Measurements from ENCODE around the gene TMEM134. TPM values are rescaled to one million over a fixed set of nuclear protein-coding genes. Genes with fewer than 3 reads are reported as not detected.

The TMEM134 gene
- total and polyA plus RNA-seq, 8 donors: 45.1 to 93.4 (median 61.5) TPM

DNA sequence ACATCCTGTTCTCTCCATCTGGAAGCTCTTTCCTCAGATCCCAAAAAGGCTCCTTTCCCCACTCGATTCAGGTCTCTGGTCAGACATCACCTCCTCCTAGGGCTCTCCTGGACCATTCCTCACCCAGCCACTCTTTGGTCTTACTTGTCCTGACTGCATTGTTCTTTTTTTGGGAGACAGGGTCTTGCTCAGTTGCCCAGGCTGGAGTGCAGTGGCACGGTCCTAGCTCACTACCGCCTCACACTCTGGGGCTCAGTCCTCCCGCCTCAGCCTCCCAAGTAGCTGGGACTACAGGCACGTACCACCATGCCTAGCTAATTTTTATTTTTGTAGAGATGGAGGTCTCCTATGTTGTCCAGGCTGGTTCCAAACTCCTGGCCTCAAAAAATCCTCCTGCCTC, 23.5 kb downstream of the TMEM134 start:
- Histone ChIP-seq H3K9me3 (no peaks in the 10 kb centered on the region), H3K27me3 (no peaks in the 10 kb centered on the region), H3K4me1 (peaks cover 0 to 10% (median 5%) of the 10 kb centered on the region in 3 donors), H3K4me3 (no peak overlapping the region), H3K36me3 (no peaks in the 10 kb centered on the region), H3K27ac (no peak overlapping the region)
- DNase-seq (no peak), FAIRE-seq (no peak), ATAC-seq (no peak)
- 83 to 85% methylated on average over 5 of the region's 5 CpGs for WGBS, 2 donors
- TF ChIP-seq CTCF (IDR thresholded peaks at IDR 0.05): no peak
- intact Hi-C loops (cut with DNase I): no loop called here

DNA sequence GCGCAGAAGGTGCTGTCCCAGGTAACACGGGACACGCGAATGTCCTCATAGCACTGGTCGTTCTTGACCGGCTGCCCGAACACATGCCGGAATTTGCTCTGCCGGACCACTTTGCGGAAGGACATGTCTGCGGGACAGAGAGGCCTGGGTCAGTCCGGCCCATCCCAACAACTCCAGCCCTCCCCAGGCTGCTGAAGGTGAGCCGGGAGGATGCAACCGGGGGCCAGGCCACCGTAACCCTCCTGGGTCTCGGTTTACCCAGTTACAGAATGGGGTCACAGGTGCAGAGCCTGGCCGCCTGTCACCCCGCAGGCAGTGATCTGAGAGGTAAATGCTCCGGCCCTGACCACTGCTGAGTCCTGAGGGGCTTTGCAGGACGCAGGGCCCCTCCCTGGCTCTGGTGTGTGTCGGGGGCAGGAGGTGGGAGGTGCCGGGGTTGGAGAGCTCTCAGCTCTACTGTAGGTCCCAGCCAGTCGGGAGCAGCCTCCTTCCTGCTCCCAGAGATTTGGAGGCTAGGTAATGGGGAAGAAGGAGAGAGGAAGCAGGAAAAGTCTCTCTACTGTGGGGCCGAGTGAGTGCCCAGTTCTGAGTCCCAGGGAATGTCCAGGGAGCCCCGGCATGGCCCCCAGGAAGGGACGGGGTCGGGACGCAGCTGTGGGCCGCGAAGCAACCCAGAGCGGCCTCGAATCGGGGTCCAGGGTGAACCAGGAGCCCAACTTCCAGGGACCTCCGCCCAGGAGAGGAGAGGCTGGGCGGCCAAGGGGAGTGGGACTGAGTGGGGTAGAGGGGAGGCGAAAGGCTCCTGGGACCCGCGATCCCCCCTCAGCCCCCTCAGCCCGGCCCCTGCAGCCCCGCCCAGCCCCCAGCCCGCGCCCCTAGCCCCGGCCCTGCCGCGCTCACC, 26.3 kb downstream of the TMEM134 start:
- Histone ChIP-seq H3K27me3 (no peaks in the 10 kb centered on the region), H3K9me3 (no peaks in the 10 kb centered on the region), H3K4me1 (peaks cover 0 to 10% (median 5%) of the 10 kb centered on the region in 3 donors), H3K36me3 (no peaks in the 10 kb centered on the region), H3K4me3 (peak overlapping the region; percentile 74 to 94 (median 86)), H3K27ac (peak overlapping the region; percentile 78 to 93 (median 84))
- intact Hi-C loops (cut with DNase I): no loop called here
- DNase-seq: peak in 3 of 6 donors; percentile 44 to 74 (median 56)
- ATAC-seq: peak in 2 of 4 donors; percentile 1 to 8
- TF ChIP-seq CTCF (IDR thresholded peaks at IDR 0.05): no peak
- FAIRE-seq: no peak
- 25 to 36% methylated on average over 32 to 45 of the region's 45 CpGs for WGBS, 2 donors

DNA sequence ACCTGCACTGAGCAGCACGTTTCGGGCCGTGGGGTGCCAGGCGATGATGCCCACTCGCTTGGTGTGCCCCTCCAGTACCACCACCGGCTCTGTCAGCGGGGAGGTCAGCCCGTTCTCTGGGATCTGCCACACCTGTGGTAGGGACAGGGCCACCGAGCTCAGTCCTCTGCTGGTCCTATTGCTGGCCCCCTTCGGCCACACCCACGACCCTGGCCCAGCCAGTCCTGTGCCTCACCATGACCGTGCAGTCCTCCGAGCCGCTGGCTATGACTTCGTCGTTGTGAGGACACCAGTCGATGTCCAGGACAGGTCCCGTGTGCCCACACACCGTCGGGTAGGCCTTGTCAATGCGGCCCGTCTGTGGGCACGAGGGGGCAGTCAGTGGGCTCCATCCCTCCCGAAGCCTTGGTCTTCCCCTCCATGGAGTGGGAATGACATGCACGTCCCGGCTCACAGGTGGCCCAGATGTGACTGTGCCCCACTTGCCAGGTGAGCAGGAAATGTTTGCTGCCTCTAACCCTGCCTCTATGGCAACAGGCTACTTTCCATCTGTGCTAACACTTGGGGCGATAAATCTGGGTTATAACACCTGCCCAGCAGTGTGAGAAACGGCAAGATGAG, 27.2 kb downstream of the TMEM134 start:
- no peaks in the 10 kb centered on the region for H3K9me3 ChIP-seq
- no peaks in the 10 kb centered on the region for H3K27me3 ChIP-seq
- ATAC-seq: no peak
- peak overlapping the region in 1 of 4 donors; percentile 91 for H3K4me3 ChIP-seq
- no peak overlapping the region for H3K27ac ChIP-seq
- no peak for FAIRE-seq
- H3K4me1 ChIP-seq: peaks cover 0 to 10% (median 5%) of the 10 kb centered on the region in 3 donors
- DNase-seq: peak in 3 of 6 donors; percentile 42 to 79 (median 56)
- TF ChIP-seq CTCF (IDR thresholded peaks at IDR 0.05): no peak
- intact Hi-C loops (cut with DNase I): no loop called here
- 79 to 80% methylated on average over 28 of the region's 28 CpGs for WGBS, 2 donors
- H3K36me3 ChIP-seq: no peaks in the 10 kb centered on the region

DNA sequence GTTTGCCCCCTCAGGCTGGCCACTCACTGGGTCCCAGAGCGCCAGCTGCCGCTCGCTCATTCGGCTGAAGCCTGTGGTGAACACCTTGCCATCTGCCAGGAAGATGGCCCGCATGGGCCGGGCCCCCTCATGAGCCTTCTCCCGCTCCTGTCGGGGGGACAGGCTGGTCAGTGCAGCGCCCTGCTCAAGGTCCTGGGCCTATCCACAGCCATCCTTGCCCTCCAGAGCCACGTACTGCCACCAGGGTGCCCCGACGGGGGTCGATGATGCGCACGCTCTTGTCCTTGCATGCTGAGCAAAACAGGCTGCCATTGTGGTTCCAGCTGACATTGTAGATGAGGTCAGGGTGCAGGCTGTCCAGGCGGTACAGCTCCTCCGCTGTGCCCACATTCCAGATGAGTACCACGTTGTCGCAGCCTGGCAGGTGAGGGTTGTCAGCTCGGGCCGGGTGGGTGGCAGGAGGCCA, 27.9 kb downstream of the TMEM134 start:
- H3K9me3 ChIP-seq: no peaks in the 10 kb centered on the region
- H3K27me3 ChIP-seq: no peaks in the 10 kb centered on the region
- intact Hi-C loops (cut with DNase I): no loop called here
- peaks cover 0 to 10% (median 5%) of the 10 kb centered on the region in 3 donors for H3K4me1 ChIP-seq
- 91% methylated on average over 21 of the region's 21 CpGs for WGBS, 2 donors
- no peak overlapping the region for H3K4me3 ChIP-seq
- peak in 1 of 6 donors; percentile 60 for DNase-seq
- no peak for FAIRE-seq
- no peak for ATAC-seq
- no peak for TF ChIP-seq CTCF (IDR thresholded peaks at IDR 0.05)
- no peak overlapping the region for H3K27ac ChIP-seq
- no peaks in the 10 kb centered on the region for H3K36me3 ChIP-seq

Measured in pancreas (tissue), 10 donors.